Trophoblast cell (in vitro differentiated cells and primary cell): ENCODE data around the gene CNTNAP1.

ENCODE experiments used
- DNase-seq, 2 donors: peaks; one replicate each; pipeline ENCODE4 v3.0.0-alpha.2; 2016
- H2AFZ ChIP-seq: 2 replicates; pipeline ENCODE4 v1.6.1; 2013; ENCODE audit warnings: low read length, moderate library complexity, mild to moderate bottlenecking; ENCODE audit not compliant: insufficient read depth, poor library complexity
- H2AK5ac ChIP-seq: 2 replicates; pipeline ENCODE4 v1.6.1; 2013; ENCODE audit warnings: mild to moderate bottlenecking, low read length
- H2BK120ac ChIP-seq: 2 replicates; pipeline ENCODE4 v1.6.1; 2013; ENCODE audit warnings: low read length, mild to moderate bottlenecking, moderate library complexity; ENCODE audit not compliant: insufficient read depth, poor library complexity
- H2BK12ac ChIP-seq: 2 replicates; pipeline ENCODE4 v1.6.1; 2013; ENCODE audit warnings: mild to moderate bottlenecking, low read length, moderate library complexity
- H2BK5ac ChIP-seq: 2 replicates; pipeline ENCODE4 v1.6.1; 2013; ENCODE audit warnings: low read length, low read depth, moderate library complexity, mild to moderate bottlenecking; ENCODE audit not compliant: poor library complexity
- H3K14ac ChIP-seq: 2 replicates; pipeline ENCODE4 v1.6.1; 2013; ENCODE audit warnings: mild to moderate bottlenecking, low read length
- H3K18ac ChIP-seq: 2 replicates; pipeline ENCODE4 v1.6.1; 2013; ENCODE audit warnings: mild to moderate bottlenecking, low read length
- H3K23ac ChIP-seq: 2 replicates; pipeline ENCODE4 v1.6.1; 2013; ENCODE audit warnings: low read length
- H3K27ac ChIP-seq: 2 replicates; pipeline ENCODE4 v1.5.1; 2013; ENCODE audit warnings: low read depth, mild to moderate bottlenecking, inconsistent platforms, low read length, moderate library complexity
- H3K27me3 ChIP-seq: 2 replicates; pipeline ENCODE4 v1.6.1; 2013; ENCODE audit warnings: inconsistent platforms, mild to moderate bottlenecking, low read length, moderate library complexity; ENCODE audit not compliant: insufficient read depth
- H3K36me3 ChIP-seq, 2 experiments: 1 replicate in 1 of 2; 2 replicates in 1 of 2; pipeline ENCODE4 v1.6.1; 2013; ENCODE audit warnings: low read length in 2 of 2, mild to moderate bottlenecking in 2 of 2, moderate library complexity in 1 of 2; ENCODE audit not compliant: insufficient read depth in 2 of 2, control insufficient read depth in 1 of 2
- H3K4ac ChIP-seq: 2 replicates; pipeline ENCODE4 v1.6.1; 2013; ENCODE audit warnings: low read depth, mild to moderate bottlenecking, low read length, moderate library complexity
- H3K4me1 ChIP-seq, 2 experiments: 1 replicate in 1 of 2; 2 replicates in 1 of 2; pipeline ENCODE4 v1.6.1; 2013; ENCODE audit warnings: low read length in 2 of 2, mild to moderate bottlenecking in 2 of 2, moderate library complexity in 1 of 2; ENCODE audit not compliant: insufficient read depth in 2 of 2, control insufficient read depth in 1 of 2
- H3K4me2 ChIP-seq: 2 replicates; pipeline ENCODE4 v1.6.1; 2013; ENCODE audit warnings: inconsistent platforms, mild to moderate bottlenecking, low read length, moderate library complexity
- H3K4me3 ChIP-seq: 2 replicates; pipeline ENCODE4 v1.5.1; 2013; ENCODE audit warnings: mild to moderate bottlenecking, low read depth, low read length, inconsistent platforms
- H3K79me1 ChIP-seq: one replicate; pipeline ENCODE4 v1.6.1; 2013; ENCODE audit warnings: low read length
- H3K79me2 ChIP-seq: 2 replicates; pipeline ENCODE4 v1.6.1; 2013; ENCODE audit warnings: low read length, mild to moderate bottlenecking; ENCODE audit not compliant: control insufficient read depth, insufficient read depth, poor library complexity
- H3K9ac ChIP-seq: 2 replicates; pipeline ENCODE4 v1.6.1; 2013; ENCODE audit warnings: mild to moderate bottlenecking, low read length
- H3K9me3 ChIP-seq: 2 replicates; pipeline ENCODE4 v1.6.1; 2013; ENCODE audit warnings: low read depth, mild to moderate bottlenecking, control low read depth, inconsistent platforms, low read length; ENCODE audit not compliant: insufficient read depth
- H4K12ac ChIP-seq: 2 replicates; pipeline ENCODE4 v1.6.1; 2013; ENCODE audit warnings: low read depth, mild to moderate bottlenecking, low read length, moderate library complexity
- H4K8ac ChIP-seq: 2 replicates; pipeline ENCODE4 v1.6.1; 2013; ENCODE audit warnings: low read depth, mild to moderate bottlenecking, low read length, moderate library complexity
- H4K91ac ChIP-seq: one replicate; pipeline ENCODE4 v1.6.1; 2013; ENCODE audit warnings: low read depth, mild to moderate bottlenecking, low read length, moderate library complexity
- WGBS: extraction: QIAGEN DNeasy Blood & Tissue Kit; methylation state at CpG from one replicate; pipeline ENCODE4 v1.1.7; 2013; ENCODE audit warnings: missing lambda C conversion rate; ENCODE audit not compliant: insufficient read length, insufficient coverage; ENCODE audit errors: extremely low coverage; 5-methylcytosine and 5-hydroxymethylcytosine counted together

CNTNAP1 gene

DNA sequence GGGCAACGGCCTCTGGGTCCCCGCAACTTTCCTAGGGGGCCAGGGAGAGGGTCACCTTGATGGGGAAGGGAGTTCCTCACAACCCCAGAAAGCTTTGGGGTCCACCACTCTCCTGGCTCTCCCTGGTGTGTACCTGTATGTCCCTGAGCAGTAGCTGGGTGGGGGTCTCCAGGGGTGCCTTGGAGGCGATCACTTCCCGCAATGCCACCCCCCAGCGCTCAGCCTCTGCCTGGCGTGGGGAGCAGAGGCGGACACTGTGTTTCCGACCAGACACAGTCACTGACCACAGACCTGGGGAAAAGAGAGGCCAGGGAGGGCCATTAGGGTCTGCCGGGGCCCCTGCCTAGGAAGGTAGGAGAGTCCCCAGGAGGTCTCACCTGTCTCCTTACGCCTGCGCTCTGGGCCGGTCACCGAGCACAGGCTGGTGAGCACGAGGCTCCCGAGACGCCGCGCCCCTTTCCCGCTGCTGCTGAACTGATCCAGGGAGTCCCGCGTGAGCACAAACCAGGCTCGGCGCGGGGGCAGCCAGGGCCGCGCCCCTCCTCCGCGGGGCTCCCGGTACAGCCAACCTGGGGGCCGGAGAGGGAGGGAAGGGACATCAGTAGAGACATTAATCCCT, 9.0 kb upstream of the CNTNAP1 start:
- Histone ChIP-seq H3K14ac (no peak overlapping the region), H3K4me1 (peaks cover 31 to 44% of the 10 kb centered on the region in 2 experiments), H3K4me3 (no peak overlapping the region), H3K18ac (no peak overlapping the region), H3K79me2 (peaks cover 6% of the 10 kb centered on the region), H3K4ac (no peak overlapping the region), H3K9ac (no peak overlapping the region), H3K23ac (no peak overlapping the region), H4K12ac (no peak overlapping the region), H2BK5ac (no peak overlapping the region), H2BK120ac (no peak overlapping the region), H2AFZ (no peak overlapping the region), H3K36me3 (peaks cover 17 to 19% of the 10 kb centered on the region in 2 experiments), H3K4me2 (no peak overlapping the region), H3K27me3 (peaks cover 7% of the 10 kb centered on the region), H4K91ac (no peak overlapping the region), H4K8ac (no peak overlapping the region), H3K9me3 (peaks cover 5% of the 10 kb centered on the region), H3K27ac (no peak overlapping the region), H3K79me1 (peaks cover 17% of the 10 kb centered on the region), H2AK5ac (no peak overlapping the region), H2BK12ac (no peak overlapping the region)
- WGBS, result no CpG with 5 or more reads among the region's 30 CpGs
- no peak for DNase-seq

- DNase-seq, result peak in 1 of 2 donors; percentile 15
- no CpG with 5 or more reads among the region's 32 CpGs for whole genome bisulfite sequencing
- no peak overlapping the region for H2BK5ac ChIP-seq
Observed at GRCh38 chr17:42673885-42674754, 8.2 kb upstream of the CNTNAP1 start.

DNA sequence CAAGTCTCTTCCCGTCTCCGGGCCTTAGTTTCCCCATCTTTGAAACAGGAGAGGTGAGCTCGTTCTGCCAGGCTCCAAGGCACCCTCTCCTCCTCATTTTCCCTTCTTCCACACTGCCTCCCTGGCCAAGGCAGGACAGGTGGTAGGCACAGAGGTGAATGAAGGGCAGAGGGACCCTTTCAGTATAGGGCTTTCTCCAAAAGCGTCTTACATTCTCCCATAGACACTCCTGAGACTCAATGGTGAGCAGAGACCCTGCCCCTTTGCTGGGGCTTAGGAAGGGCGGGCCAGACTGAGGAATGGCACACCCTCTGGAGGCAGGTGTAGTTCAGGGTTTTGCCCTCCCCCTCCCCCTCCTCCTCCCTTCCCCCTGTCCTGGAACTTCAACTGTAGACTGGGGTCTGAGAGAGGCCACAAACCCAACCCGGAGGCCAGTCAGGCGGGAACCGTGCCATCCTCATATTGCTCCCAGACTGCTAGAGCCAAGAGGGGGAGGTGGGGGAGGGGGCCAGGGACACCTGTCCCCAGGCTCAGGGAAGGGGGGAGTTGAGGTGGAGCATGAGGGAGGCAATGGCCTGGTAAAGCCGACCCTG, 7.5 kb upstream of the CNTNAP1 start:
- Histone ChIP-seq H3K4me2 (peak overlapping the region; percentile 93), H2BK12ac (no peak overlapping the region), H3K9ac (no peak overlapping the region), H3K79me1 (peaks cover 27% of the 10 kb centered on the region), H3K4me3 (no peak overlapping the region), H2BK120ac (no peak overlapping the region), H3K36me3 (peaks cover 17 to 19% of the 10 kb centered on the region in 2 experiments), H3K23ac (no peak overlapping the region), H2AFZ (no peak overlapping the region), H4K8ac (no peak overlapping the region), H3K4me1 (peaks cover 34 to 43% of the 10 kb centered on the region in 2 experiments), H3K9me3 (peaks cover 5% of the 10 kb centered on the region), H3K14ac (no peak overlapping the region), H3K18ac (no peak overlapping the region), H4K12ac (no peak overlapping the region), H2BK5ac (no peak overlapping the region), H3K27ac (no peak overlapping the region), H3K27me3 (peaks cover 7% of the 10 kb centered on the region), H2AK5ac (no peak overlapping the region), H3K4ac (no peak overlapping the region), H3K79me2 (peaks cover 9% of the 10 kb centered on the region), H4K91ac (no peak overlapping the region)
- no peak for DNase-seq
- whole genome bisulfite sequencing, result no CpG with 5 or more reads among the region's 9 CpGs

More at GRCh38 chr17:42673885-42674754, 8.2 kb upstream of the CNTNAP1 start:
- Histone ChIP-seq H2BK12ac (no peak overlapping the region), H4K12ac (no peak overlapping the region), H2AFZ (no peak overlapping the region), H3K14ac (no peak overlapping the region), H2BK120ac (no peak overlapping the region), H2AK5ac (no peak overlapping the region), H3K4me3 (no peak overlapping the region), H3K4me2 (peak overlapping the region; percentile 27), H3K18ac (no peak overlapping the region), H3K4me1 (peaks cover 34 to 44% of the 10 kb centered on the region in 2 experiments), H3K9ac (no peak overlapping the region), H3K79me1 (peaks cover 21% of the 10 kb centered on the region), H3K27ac (no peak overlapping the region), H3K23ac (no peak overlapping the region), H3K79me2 (peaks cover 6% of the 10 kb centered on the region), H3K27me3 (peaks cover 7% of the 10 kb centered on the region), H3K4ac (no peak overlapping the region), H3K36me3 (peaks cover 17 to 19% of the 10 kb centered on the region in 2 experiments), H3K9me3 (peaks cover 5% of the 10 kb centered on the region), H4K8ac (no peak overlapping the region), H4K91ac (no peak overlapping the region)

GRCh38 chr17:42675348-42675964, 6.9 kb upstream of the CNTNAP1 start:
- Histone ChIP-seq H3K79me1 (peaks cover 32% of the 10 kb centered on the region), H3K27me3 (peaks cover 7% of the 10 kb centered on the region), H2BK5ac (no peak overlapping the region), H3K18ac (peak overlapping the region; percentile 62), H3K27ac (no peak overlapping the region), H2AK5ac (peak overlapping the region; percentile 70), H3K9ac (no peak overlapping the region), H2BK12ac (no peak overlapping the region), H3K4me3 (peak overlapping the region; percentile 85), H2BK120ac (no peak overlapping the region), H4K8ac (no peak overlapping the region), H3K36me3 (peaks cover 17 to 19% of the 10 kb centered on the region in 2 experiments), H4K12ac (no peak overlapping the region), H3K14ac (peak overlapping the region; percentile 16), H3K23ac (no peak overlapping the region), H3K9me3 (peaks cover 3% of the 10 kb centered on the region), H3K4ac (no peak overlapping the region), H3K4me1 (peaks cover 36 to 45% of the 10 kb centered on the region in 2 experiments), H3K4me2 (peak overlapping the region; percentile 93), H4K91ac (no peak overlapping the region), H3K79me2 (peaks cover 9% of the 10 kb centered on the region), H2AFZ (no peak overlapping the region)
- no CpG with 5 or more reads among the region's 27 CpGs for whole genome bisulfite sequencing
- no peak for DNase-seq
